IPS-18a (cell line): ENCODE measurements around the gene PDE9A.

ENCODE experiments used
- H3K27ac ChIP-seq: one replicate; pipeline ENCODE4 v1.5.1; 2013; ENCODE audit warnings: low read length
- H3K27me3 ChIP-seq: one replicate; pipeline ENCODE4 v1.6.1; 2013; ENCODE audit warnings: mild to moderate bottlenecking, low read length; ENCODE audit not compliant: control insufficient read depth, insufficient read depth
- H3K36me3 ChIP-seq: one replicate; pipeline ENCODE4 v1.6.1; 2013; ENCODE audit warnings: low read depth, low read length; ENCODE audit not compliant: control insufficient read depth
- H3K4me1 ChIP-seq: one replicate; pipeline ENCODE4 v1.6.1; 2013; ENCODE audit warnings: low read depth, low read length; ENCODE audit not compliant: control insufficient read depth
- H3K4me3 ChIP-seq: one replicate; pipeline ENCODE4 v1.5.1; 2013; ENCODE audit warnings: low read length
- H3K9ac ChIP-seq: one replicate; pipeline ENCODE4 v1.6.1; 2013; ENCODE audit warnings: mild to moderate bottlenecking, low read length, moderate library complexity
- H3K9me3 ChIP-seq: one replicate; pipeline ENCODE4 v1.6.1; 2013; ENCODE audit warnings: low read depth, low read length; ENCODE audit not compliant: control insufficient read depth

Gene PDE9A

GRCh38 chr21:42771503-42771805 lies 118.0 kb downstream of the PDE9A start:
- no peak overlapping the region for H3K4me3 ChIP-seq
- no peaks in the 10 kb centered on the region for H3K4me1 ChIP-seq
- H3K27me3 ChIP-seq: no peaks in the 10 kb centered on the region
- H3K9ac ChIP-seq: no peak overlapping the region
- no peak overlapping the region for H3K27ac ChIP-seq
- H3K36me3 ChIP-seq: peaks cover 58% of the 10 kb centered on the region
- no peaks in the 10 kb centered on the region for H3K9me3 ChIP-seq

- Histone ChIP-seq H3K27me3 (peaks cover 9% of the 10 kb centered on the region), H3K9ac (no peak overlapping the region)
Measured at GRCh38 chr21:42775123-42775522, 121.7 kb downstream of the PDE9A start.

DNA sequence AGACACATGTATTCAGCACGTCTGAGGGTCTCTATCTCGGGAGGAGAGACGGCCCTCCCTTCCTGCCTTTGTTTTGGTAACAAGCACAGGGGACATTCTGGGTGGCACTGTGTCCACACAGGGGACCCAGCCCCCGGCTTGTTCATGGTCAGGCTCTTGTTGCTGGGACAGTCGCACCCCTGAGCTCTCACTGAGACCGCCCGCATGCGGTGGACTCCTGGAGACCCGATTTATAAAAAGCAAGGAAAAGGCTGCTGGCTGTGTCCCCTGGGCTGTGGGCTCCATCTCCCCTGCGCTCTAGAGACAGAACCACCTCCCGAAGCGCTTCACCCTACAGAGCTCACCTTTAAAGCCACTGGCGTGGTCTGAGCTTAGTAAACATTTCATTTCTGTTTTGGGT lies 122.5 kb downstream of the PDE9A start:
- no peak overlapping the region for H3K4me3 ChIP-seq
- H3K4me1 ChIP-seq: peaks cover 12% of the 10 kb centered on the region
- H3K27me3 ChIP-seq: peaks cover 17% of the 10 kb centered on the region

More at GRCh38 chr21:42775123-42775522, 121.7 kb downstream of the PDE9A start:
- H3K36me3 ChIP-seq: peaks cover 28% of the 10 kb centered on the region
- H3K27ac ChIP-seq: no peak overlapping the region
- no peaks in the 10 kb centered on the region for H3K9me3 ChIP-seq
- H3K4me3 ChIP-seq: no peak overlapping the region
- peaks cover 7% of the 10 kb centered on the region for H3K4me1 ChIP-seq

DNA sequence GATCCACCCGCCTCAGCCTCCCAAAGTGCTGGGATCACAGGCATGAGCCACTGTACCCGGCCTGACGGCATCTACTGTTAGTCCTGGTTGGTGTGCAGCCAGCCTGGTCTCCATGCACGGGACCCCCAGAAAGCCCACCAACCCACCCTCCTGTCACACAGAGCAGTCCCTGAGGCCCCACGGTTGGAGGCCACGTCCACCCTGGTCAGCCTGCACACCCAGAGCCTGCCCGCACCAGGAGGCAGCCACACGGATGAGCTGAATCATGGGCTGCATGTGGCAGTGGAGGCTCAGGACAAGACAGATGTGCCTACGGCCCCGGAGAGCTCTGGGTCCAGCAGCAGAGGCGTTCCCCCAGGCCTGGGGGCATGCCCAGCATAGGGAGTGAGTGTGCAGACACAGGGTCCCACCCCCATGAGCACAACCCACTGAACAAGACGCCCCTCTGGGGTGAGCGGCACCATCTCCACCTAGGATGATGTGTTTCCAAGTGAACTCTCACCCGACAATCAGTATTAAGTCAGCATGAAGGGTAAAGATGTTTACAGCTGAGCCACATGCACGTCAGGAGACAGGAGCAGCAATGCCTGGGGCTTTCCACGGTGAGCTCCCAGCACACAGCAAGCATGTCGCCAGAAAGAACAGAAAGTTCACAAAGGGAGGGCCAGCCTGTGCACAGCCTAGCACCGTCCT lies 123.8 kb downstream of the PDE9A start:
- Histone ChIP-seq H3K27ac (no peak overlapping the region), H3K9ac (no peak overlapping the region), H3K36me3 (peaks cover 10% of the 10 kb centered on the region), H3K9me3 (no peaks in the 10 kb centered on the region), H3K27me3 (peaks cover 30% of the 10 kb centered on the region), H3K4me1 (peaks cover 19% of the 10 kb centered on the region), H3K4me3 (no peak overlapping the region)

More for the DNA sequence above, 122.5 kb downstream of the PDE9A start:
- Histone ChIP-seq H3K36me3 (peaks cover 21% of the 10 kb centered on the region), H3K9me3 (no peaks in the 10 kb centered on the region), H3K9ac (no peak overlapping the region), H3K27ac (no peak overlapping the region)

DNA sequence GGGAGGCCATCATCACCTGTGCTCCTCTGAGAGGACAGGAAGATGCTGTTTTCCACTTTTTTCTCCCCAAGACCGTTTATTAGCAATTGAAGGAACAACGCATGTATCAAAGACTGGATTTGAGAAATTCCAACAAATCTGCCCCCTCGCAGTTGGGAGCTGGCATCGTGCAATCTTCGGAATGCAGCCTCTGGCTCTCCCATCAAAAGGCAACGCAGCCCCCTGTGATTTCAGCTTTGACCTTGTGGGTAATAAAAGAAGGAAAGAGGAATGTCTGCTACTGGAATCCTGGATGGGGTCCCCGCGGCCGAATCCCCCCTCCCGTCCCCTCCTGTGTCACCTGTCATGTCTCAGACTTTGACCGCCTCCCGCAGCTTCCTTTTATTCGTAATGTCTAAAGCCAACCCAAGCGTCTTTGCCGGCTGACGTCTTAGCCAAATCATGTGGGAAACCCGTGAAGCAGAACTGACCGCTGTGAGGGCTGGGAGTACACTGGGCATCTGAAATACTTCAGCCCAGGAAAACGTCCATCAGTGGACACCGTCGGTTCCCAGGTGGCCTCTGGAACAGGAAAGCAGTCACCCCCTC lies 124.4 kb downstream of the PDE9A start:
- Histone ChIP-seq H3K9me3 (no peaks in the 10 kb centered on the region), H3K9ac (no peak overlapping the region), H3K27me3 (peaks cover 36% of the 10 kb centered on the region), H3K36me3 (peaks cover 6% of the 10 kb centered on the region), H3K4me3 (no peak overlapping the region), H3K4me1 (peaks cover 19% of the 10 kb centered on the region), H3K27ac (no peak overlapping the region)

DNA sequence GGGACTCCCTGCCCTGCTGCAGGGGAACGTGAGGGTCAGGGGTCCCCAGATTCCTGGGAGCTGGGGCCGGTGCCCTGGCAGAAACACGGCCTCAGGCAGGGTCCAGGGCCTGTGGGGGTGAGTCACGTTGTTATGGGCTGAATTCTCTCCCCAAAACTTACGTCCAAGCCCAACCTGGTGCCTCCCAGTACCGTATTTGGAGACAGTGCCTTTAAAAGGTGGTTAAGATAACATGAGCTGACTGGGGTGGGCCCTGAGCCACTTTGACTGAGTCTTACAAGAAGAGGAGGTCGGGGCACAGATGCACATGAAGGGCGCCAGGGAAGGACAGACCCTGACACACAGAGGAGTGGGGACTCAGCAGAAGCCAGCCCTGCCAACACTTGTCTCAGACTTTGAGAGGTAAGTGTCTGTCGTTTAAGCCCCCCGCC lies 126.0 kb downstream of the PDE9A start:
- Histone ChIP-seq H3K27me3 (peaks cover 47% of the 10 kb centered on the region), H3K9me3 (no peaks in the 10 kb centered on the region), H3K4me3 (no peak overlapping the region), H3K9ac (no peak overlapping the region), H3K36me3 (peaks cover 6% of the 10 kb centered on the region), H3K27ac (no peak overlapping the region), H3K4me1 (peaks cover 29% of the 10 kb centered on the region)

DNA sequence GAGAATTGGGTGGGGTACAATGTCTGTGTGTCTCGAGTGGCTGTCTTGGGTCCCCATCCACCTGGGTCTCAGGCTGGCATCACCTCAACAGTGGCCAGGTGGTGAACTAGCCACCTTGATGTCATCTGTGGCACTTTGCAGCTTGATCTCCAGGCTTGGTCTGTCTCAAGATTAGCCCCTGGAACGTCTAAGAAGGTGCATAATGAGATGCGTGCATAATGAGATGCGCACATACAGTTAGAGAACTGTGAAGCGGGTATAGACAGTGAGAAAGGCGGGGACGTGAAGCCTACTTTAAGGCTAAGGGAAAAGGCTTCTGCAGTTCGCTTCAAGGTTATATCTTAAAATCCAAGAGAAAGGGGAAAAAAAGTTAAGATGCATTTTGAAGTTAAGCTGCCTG lies 127.2 kb downstream of the PDE9A start:
- Histone ChIP-seq H3K4me1 (peaks cover 29% of the 10 kb centered on the region), H3K4me3 (peak overlapping the region; percentile 79), H3K9ac (peak overlapping the region; percentile 9), H3K27me3 (peaks cover 47% of the 10 kb centered on the region), H3K36me3 (peaks cover 2% of the 10 kb centered on the region), H3K27ac (no peak overlapping the region), H3K9me3 (no peaks in the 10 kb centered on the region)

DNA sequence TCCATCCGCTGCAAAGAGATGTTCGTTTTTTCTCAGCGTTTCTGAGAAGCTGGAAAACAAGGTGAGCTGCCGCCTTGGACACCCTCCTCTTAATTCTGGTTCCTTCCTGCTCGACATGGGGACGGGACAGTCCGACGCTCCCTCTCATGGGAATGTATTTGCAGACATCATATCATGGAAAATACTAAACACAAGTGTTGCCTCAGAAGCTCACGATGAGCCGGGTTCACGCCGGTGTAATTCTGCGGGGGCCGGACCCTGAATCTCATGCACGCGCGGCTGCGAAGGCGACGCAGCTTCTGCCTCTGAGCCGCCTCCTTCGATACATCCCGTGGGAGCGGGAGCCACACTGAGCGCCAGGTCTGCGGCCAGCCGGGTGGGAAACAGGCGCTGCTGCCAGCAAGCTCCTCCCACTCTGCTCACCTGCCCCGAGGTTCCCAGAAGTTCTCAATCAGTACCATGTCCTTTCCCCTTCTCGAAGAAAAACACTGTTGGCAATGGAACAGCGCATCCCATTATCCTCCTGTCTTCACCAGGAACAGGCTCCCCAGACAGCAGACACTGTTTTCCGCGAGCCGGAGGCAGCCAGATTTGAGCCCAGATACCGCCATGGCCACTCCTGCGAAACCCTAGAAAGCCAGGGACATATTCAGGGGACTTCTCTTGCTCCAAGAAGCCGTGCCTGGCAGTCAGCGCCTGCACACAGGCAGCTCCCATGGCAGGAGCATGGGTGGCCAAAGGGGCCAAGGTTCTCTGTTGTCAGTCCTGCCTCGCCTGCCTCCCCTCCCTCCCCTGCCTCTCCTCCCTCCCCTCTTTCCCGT lies 127.9 kb downstream of the PDE9A start:
- peak overlapping the region; percentile 79 for H3K4me3 ChIP-seq
- peaks cover 47% of the 10 kb centered on the region for H3K27me3 ChIP-seq
- H3K9ac ChIP-seq: peak overlapping the region; percentile 9
- H3K36me3 ChIP-seq: no peaks in the 10 kb centered on the region
- no peak overlapping the region for H3K27ac ChIP-seq
- H3K9me3 ChIP-seq: no peaks in the 10 kb centered on the region
- peaks cover 29% of the 10 kb centered on the region for H3K4me1 ChIP-seq

- Histone ChIP-seq H3K4me3 (peak overlapping the region; percentile 79), H3K27ac (no peak overlapping the region), H3K27me3 (peaks cover 47% of the 10 kb centered on the region), H3K9ac (no peak overlapping the region), H3K4me1 (peaks cover 29% of the 10 kb centered on the region), H3K36me3 (no peaks in the 10 kb centered on the region), H3K9me3 (no peaks in the 10 kb centered on the region)
Measured at GRCh38 chr21:42781971-42782722, 128.7 kb downstream of the PDE9A start.

DNA sequence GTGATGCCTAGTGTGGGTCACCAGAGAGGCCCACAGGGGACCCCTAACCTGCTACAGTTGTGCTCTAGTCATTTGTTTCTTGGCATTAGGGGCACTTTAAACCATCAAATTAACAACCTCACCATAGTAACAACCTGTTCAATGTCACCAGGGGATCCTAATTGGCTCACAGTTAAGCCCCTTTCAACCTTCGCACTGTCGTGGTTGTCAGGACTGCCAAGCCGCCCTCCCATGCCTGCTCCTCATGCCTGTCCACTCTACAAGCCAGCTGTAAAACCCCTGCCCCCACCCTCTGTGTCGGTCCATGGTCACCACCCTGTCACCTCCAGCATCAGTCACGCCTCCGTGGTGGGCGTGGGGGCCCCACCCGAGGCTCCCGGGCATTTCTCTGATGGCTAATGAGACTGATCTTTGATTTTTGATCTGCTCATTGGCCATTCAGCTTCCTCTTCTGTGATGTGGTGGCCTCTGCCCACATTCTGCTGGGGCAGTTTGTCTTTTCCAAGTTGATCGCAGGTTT lies 129.4 kb downstream of the PDE9A start:
- H3K9me3 ChIP-seq: no peaks in the 10 kb centered on the region
- H3K36me3 ChIP-seq: no peaks in the 10 kb centered on the region
- H3K27ac ChIP-seq: no peak overlapping the region
- H3K4me1 ChIP-seq: peaks cover 24% of the 10 kb centered on the region
- peaks cover 47% of the 10 kb centered on the region for H3K27me3 ChIP-seq
- no peak overlapping the region for H3K9ac ChIP-seq
- H3K4me3 ChIP-seq: no peak overlapping the region

DNA sequence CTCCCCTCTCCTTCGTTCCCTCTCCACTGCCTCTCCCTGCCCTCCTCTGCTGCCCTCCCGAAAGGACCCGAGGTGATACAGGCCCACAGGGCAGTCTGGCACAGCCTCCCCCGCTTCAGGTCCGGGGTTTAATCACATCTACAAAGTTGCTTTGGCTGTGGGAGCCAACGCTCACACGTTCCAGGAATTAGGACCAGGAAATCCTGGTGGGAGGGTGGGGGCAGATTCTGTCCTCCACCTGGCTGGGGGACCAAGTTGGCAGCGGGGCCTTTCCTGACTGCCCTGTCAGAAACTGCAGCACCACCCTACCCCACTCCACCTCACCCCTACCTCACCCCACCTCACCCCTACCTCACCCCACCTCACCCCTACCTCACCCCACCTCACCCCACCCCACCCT lies 130.9 kb downstream of the PDE9A start:
- Histone ChIP-seq H3K9me3 (no peaks in the 10 kb centered on the region), H3K27ac (no peak overlapping the region), H3K9ac (no peak overlapping the region), H3K4me1 (peaks cover 22% of the 10 kb centered on the region), H3K36me3 (no peaks in the 10 kb centered on the region), H3K4me3 (no peak overlapping the region), H3K27me3 (peaks cover 46% of the 10 kb centered on the region)
